BJ (cell line): ENCODE data around the gene NEDD9. TPM values are rescaled to one million over a fixed set of nuclear protein-coding genes. Genes with fewer than 3 reads are reported as not detected.

Experiments
- CTCF ChIA-PET: fragments of 350-600 bp; formaldehyde crosslinking; extraction: SDS; loops from one replicate; lab custom pipeline; 2021; ENCODE audit warnings: antibody characterized with exemption, inconsistent platforms; lab: Yijun Ruan, JAX
- POLR2A ChIA-PET: fragments of 300-600 bp; sonication (Branson Sonifier 250); formaldehyde crosslinking; extraction: SDS; loops from one replicate; lab custom pipeline; 2021; ENCODE audit warnings: antibody characterized with exemption; lab: Charles Lee
- DNase-seq: peaks from one replicate; pipeline ENCODE4 v3.0.0-alpha.2; 2011; ENCODE audit warnings: low read depth
- H3K27me3 ChIP-seq: 2 replicates; pipeline ENCODE4 v1.6.0; 2011; ENCODE audit warnings: low read length; ENCODE audit not compliant: control insufficient read depth, insufficient read depth
- H3K36me3 ChIP-seq: 2 replicates; pipeline ENCODE4 v1.5.1; 2011; ENCODE audit warnings: low read length; ENCODE audit not compliant: control insufficient read depth, insufficient read depth
- H3K4me3 ChIP-seq: 2 replicates; pipeline ENCODE4 v1.5.1; 2011; ENCODE audit warnings: low read depth, mild to moderate bottlenecking, control low read depth, low read length
- CTCF ChIP-seq: IDR thresholded peaks from 2 replicates; pipeline ENCODE4 v1.5.1; 2011; ENCODE audit warnings: low read depth, mild to moderate bottlenecking, control low read depth, inconsistent platforms, low read length, moderate library complexity; ENCODE audit not compliant: insufficient read depth
- polyA plus RNA-seq: library from polyadenylated mRNA; depleted of rRNA; stranded (reverse); fragments of >200 nt; gene quantifications from 2 replicates; pipeline ENCODE4 v1.2.3, GENCODE V29; 2011

The NEDD9 gene
- polyA plus RNA-seq, 1 experiment = 25.6 TPM

GRCh38 chr6:11202513-11203305 lies 29.8 kb downstream of the NEDD9 start:
- POLR2A ChIA-PET = no interaction called here
- CTCF ChIA-PET = interaction anchor here (0.8 to 0.9 kb wide), 2 partner anchors 39 to 44 kb away, joined by 3 read pairs; no protein-coding TSS in a partner anchor
- Histone ChIP-seq H3K4me3 (no peak overlapping the region), H3K36me3 (no peaks in the 10 kb centered on the region), H3K27me3 (no peaks in the 10 kb centered on the region)
- TF ChIP-seq CTCF = no peak
- DNase-seq = no peak

- ChIA-PET POLR2A (no interaction called here), CTCF (interaction anchor here (0.8 to 0.9 kb wide), 2 partner anchors 40 to 43 kb away, joined by 3 read pairs; no protein-coding TSS in a partner anchor)
- TF ChIP-seq CTCF = no peak
- no peaks in the 10 kb centered on the region for H3K27me3 ChIP-seq
- DNase-seq = no peak
- H3K36me3 ChIP-seq = no peaks in the 10 kb centered on the region
- no peak overlapping the region for H3K4me3 ChIP-seq
These were observed 30.5 kb downstream of the NEDD9 start for GRCh38 chr6:11201772-11202512.

GRCh38 chr6:11201015-11201414 lies 31.5 kb downstream of the NEDD9 start:
- ChIA-PET CTCF (interaction anchor here (0.7 kb wide), 1 partner anchor 29 kb away, joined by 4 read pairs; no protein-coding TSS in a partner anchor), POLR2A (interaction anchor here (0.5 kb wide), 1 partner anchor 30 kb away, joined by 3 read pairs; no protein-coding TSS in a partner anchor)
- Histone ChIP-seq H3K4me3 (no peak overlapping the region), H3K27me3 (no peaks in the 10 kb centered on the region), H3K36me3 (no peaks in the 10 kb centered on the region)
- TF ChIP-seq CTCF = no peak
- DNase-seq = no peak

- Histone ChIP-seq H3K27me3 (no peaks in the 10 kb centered on the region), H3K36me3 (no peaks in the 10 kb centered on the region), H3K4me3 (no peak overlapping the region)
- ChIA-PET CTCF (interaction anchor here (0.7 kb wide), 1 partner anchor 28 kb away, joined by 4 read pairs; no protein-coding TSS in a partner anchor), POLR2A (no interaction called here)
- no peak for TF ChIP-seq CTCF
- no peak for DNase-seq
These were observed 32.1 kb downstream of the NEDD9 start for GRCh38 chr6:11200356-11200755.
